MV-4-11 (cell line): Measurements from ENCODE around the gene IL22RA2.

Experiments used
- DNase-seq: peaks from one replicate; lab custom pipeline; 2025; lab: John Stamatoyannopoulos, UW

The IL22RA2 gene

DNA sequence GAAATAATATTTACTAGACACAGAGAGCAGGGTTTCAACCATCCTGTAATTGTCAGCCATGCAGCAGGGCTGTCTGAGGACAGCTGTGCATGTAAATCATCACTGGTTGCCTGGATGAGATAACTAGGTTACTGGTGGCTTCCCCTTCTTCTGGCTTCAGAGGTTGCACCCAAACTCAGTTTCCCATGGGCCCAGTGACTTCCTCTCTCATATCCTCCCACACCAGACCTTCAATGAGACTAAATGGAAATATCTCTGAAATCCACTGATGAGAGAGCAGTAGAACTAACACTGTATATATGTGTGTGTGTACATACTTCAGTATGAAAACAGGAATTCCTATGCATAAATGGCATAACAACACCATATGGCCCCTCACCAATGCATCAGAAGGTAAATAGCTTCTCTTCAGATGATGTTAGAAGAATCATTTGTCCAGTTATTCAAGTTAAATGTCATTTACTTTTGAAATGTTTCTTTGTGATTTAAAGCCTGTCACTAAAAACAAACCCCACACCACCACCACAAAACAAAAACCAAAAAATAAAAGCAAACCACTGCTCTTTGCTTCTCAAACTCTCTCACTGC lies 77.7 kb downstream of the IL22RA2 start:
- DNase-seq: peak; percentile 82

GRCh38 chr6:137095093-137095492 lies 78.4 kb downstream of the IL22RA2 start:
- no peak for DNase-seq

GRCh38 chr6:137094411-137095008 lies 78.9 kb downstream of the IL22RA2 start:
- peak; percentile 76 for DNase-seq
